ENCODE results near the gene CDHR3.

Gene CDHR3

DNA sequence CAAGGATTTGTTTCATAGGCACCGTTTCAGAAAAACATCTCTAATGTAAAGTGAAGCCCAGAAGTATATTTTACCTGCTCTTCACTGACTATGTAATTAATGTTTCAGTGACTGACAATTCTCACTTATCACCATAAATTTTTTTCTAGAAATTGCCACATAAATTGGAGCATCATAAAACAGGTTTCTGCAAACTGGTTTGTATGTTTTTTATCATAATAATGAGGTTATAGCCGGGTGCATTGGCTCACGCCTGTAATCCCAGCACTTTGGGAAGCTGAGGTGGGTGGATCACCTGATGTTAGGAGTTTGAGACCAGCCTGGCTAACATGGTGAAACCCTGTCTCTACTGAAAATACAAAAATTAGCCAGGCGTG lies 109.6 kb downstream of the CDHR3 start:
- no peak overlapping the region for H3K56ac ChIP-seq (ENCODE audit: low read length)
- no peak overlapping the region for H3K23ac ChIP-seq (ENCODE audit: low read length)
- no peaks in the 10 kb centered on the region for H3K36me3 ChIP-seq (ENCODE audit: control insufficient read depth, insufficient read depth, low read length)
- no CpG with 5 or more reads among the region's 4 CpGs for WGBS (ENCODE audit: extremely low coverage, insufficient coverage, low lambda C conversion rate)
- H4K5ac ChIP-seq (ENCODE audit: low read length) = no peak overlapping the region
- no peak overlapping the region for H3K4me3 ChIP-seq (ENCODE audit: low read length)
- no peak overlapping the region for H3K4ac ChIP-seq (ENCODE audit: low read depth, low read length)
- H3K79me1 ChIP-seq (ENCODE audit: low read length) = no peaks in the 10 kb centered on the region
- H3K9ac ChIP-seq (ENCODE audit: low read length) = no peak overlapping the region
- H3K79me2 ChIP-seq (ENCODE audit: control insufficient read depth, insufficient read depth, low read length) = no peaks in the 10 kb centered on the region
- H2BK15ac ChIP-seq (replicated peaks; ENCODE audit: low read depth) = no peak overlapping the region
- no peaks in the 10 kb centered on the region for H3K27me3 ChIP-seq (ENCODE audit: insufficient read depth, low read length, poor library complexity)
- H3K4me1 ChIP-seq (ENCODE audit: control insufficient read depth, low read depth, low read length) = peaks cover 16% of the 10 kb centered on the region
- H2AK5ac ChIP-seq (ENCODE audit: low read length) = no peak overlapping the region
- H2BK5ac ChIP-seq (ENCODE audit: low read length) = no peak overlapping the region
- DNase-seq = no peak
- H4K8ac ChIP-seq (ENCODE audit: low read depth, low read length) = no peak overlapping the region
- H3K27ac ChIP-seq (ENCODE audit: low read depth, low read length) = no peak overlapping the region
- H2BK120ac ChIP-seq (ENCODE audit: low read depth, low read length) = no peak overlapping the region
- peak overlapping the region; percentile 64 for H3K18ac ChIP-seq (ENCODE audit: low read length)
- H3K4me2 ChIP-seq (ENCODE audit: low read length) = no peak overlapping the region

DNA sequence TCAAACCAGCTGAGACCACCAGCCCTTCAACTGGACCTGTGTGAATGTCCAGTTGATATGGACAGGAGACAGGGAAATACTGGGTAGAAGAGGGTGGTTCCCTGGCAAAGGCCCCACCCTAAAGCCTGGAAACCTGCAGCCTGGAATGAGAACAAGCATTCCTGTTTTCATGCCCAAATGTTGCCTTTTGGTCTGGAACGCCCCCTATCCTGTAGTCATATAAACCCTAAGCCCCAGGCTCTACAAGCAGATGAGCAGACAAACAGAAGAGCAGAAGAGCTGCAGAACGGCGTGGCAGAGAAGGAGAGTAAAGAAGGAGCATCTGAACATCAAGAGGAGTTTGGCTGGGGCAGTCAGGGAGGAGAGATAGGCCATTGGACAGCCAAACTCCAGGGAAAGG lies 110.6 kb downstream of the CDHR3 start:
- Histone ChIP-seq H3K56ac (ENCODE audit: low read length) (no peak overlapping the region), H3K18ac (ENCODE audit: low read length) (no peak overlapping the region), H3K23ac (ENCODE audit: low read length) (no peak overlapping the region), H2BK5ac (ENCODE audit: low read length) (no peak overlapping the region), H3K36me3 (ENCODE audit: control insufficient read depth, insufficient read depth, low read length) (no peaks in the 10 kb centered on the region), H3K79me1 (ENCODE audit: low read length) (no peaks in the 10 kb centered on the region), H3K4me1 (ENCODE audit: control insufficient read depth, low read depth, low read length) (peaks cover 16% of the 10 kb centered on the region), H3K9ac (ENCODE audit: low read length) (no peak overlapping the region), H2BK15ac (replicated peaks; ENCODE audit: low read depth) (no peak overlapping the region), H3K27ac (ENCODE audit: low read depth, low read length) (no peak overlapping the region), H4K8ac (ENCODE audit: low read depth, low read length) (no peak overlapping the region), H3K4ac (ENCODE audit: low read depth, low read length) (no peak overlapping the region), H3K79me2 (ENCODE audit: control insufficient read depth, insufficient read depth, low read length) (no peaks in the 10 kb centered on the region), H3K4me2 (ENCODE audit: low read length) (no peak overlapping the region), H3K4me3 (ENCODE audit: low read length) (no peak overlapping the region), H2BK120ac (ENCODE audit: low read depth, low read length) (no peak overlapping the region), H2AK5ac (ENCODE audit: low read length) (no peak overlapping the region), H4K5ac (ENCODE audit: low read length) (no peak overlapping the region), H3K27me3 (ENCODE audit: insufficient read depth, low read length, poor library complexity) (no peaks in the 10 kb centered on the region)
- no peak for DNase-seq
- WGBS (ENCODE audit: extremely low coverage, insufficient coverage, low lambda C conversion rate) = no CpG with 5 or more reads among the region's 3 CpGs

DNA sequence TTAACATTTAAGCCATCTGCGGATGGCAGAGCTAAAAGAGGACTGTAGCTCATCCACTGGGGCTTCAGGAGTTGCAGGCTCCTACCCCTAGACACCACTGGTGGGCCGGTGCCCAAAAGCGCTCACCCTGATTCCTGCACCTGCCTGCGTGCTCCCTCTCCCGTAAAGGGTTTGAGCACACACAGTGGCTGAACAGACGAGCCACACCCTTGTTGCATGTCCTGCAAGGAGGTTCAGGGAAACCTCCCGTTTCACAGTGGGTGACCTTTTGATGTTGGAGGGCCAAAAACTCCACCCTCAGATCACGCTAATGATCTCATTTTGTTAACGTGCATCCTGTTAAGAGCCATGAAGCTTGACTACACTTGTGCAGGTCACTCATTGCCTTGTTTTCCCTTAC lies 111.2 kb downstream of the CDHR3 start:
- no peaks in the 10 kb centered on the region for H3K79me1 ChIP-seq (ENCODE audit: low read length)
- H3K4me1 ChIP-seq (ENCODE audit: control insufficient read depth, low read depth, low read length) = peaks cover 16% of the 10 kb centered on the region
- H3K4ac ChIP-seq (ENCODE audit: low read depth, low read length) = no peak overlapping the region
- H2BK5ac ChIP-seq (ENCODE audit: low read length) = no peak overlapping the region
- H3K36me3 ChIP-seq (ENCODE audit: control insufficient read depth, insufficient read depth, low read length) = no peaks in the 10 kb centered on the region
- no peak overlapping the region for H4K5ac ChIP-seq (ENCODE audit: low read length)
- no peak overlapping the region for H2BK120ac ChIP-seq (ENCODE audit: low read depth, low read length)
- no peak overlapping the region for H3K27ac ChIP-seq (ENCODE audit: low read depth, low read length)
- WGBS (ENCODE audit: extremely low coverage, insufficient coverage, low lambda C conversion rate) = no CpG with 5 or more reads among the region's 9 CpGs
- H3K56ac ChIP-seq (ENCODE audit: low read length) = no peak overlapping the region
- no peak overlapping the region for H4K8ac ChIP-seq (ENCODE audit: low read depth, low read length)
- no peak overlapping the region for H3K18ac ChIP-seq (ENCODE audit: low read length)
- H2BK15ac ChIP-seq (replicated peaks; ENCODE audit: low read depth) = no peak overlapping the region
- DNase-seq = no peak
- H3K9ac ChIP-seq (ENCODE audit: low read length) = no peak overlapping the region
- no peak overlapping the region for H3K4me2 ChIP-seq (ENCODE audit: low read length)
- H3K4me3 ChIP-seq (ENCODE audit: low read length) = no peak overlapping the region
- no peak overlapping the region for H3K23ac ChIP-seq (ENCODE audit: low read length)
- no peaks in the 10 kb centered on the region for H3K27me3 ChIP-seq (ENCODE audit: insufficient read depth, low read length, poor library complexity)
- H2AK5ac ChIP-seq (ENCODE audit: low read length) = no peak overlapping the region
- no peaks in the 10 kb centered on the region for H3K79me2 ChIP-seq (ENCODE audit: control insufficient read depth, insufficient read depth, low read length)

GRCh38 chr7:106075937-106076336 lies 112.9 kb downstream of the CDHR3 start:
- Histone ChIP-seq H3K27ac (ENCODE audit: low read depth, low read length) (no peak overlapping the region), H2BK5ac (ENCODE audit: low read length) (no peak overlapping the region), H3K4me1 (ENCODE audit: control insufficient read depth, low read depth, low read length) (peaks cover 12% of the 10 kb centered on the region), H3K4me2 (ENCODE audit: low read length) (no peak overlapping the region), H2BK15ac (replicated peaks; ENCODE audit: low read depth) (no peak overlapping the region), H2BK120ac (ENCODE audit: low read depth, low read length) (no peak overlapping the region), H3K27me3 (ENCODE audit: insufficient read depth, low read length, poor library complexity) (no peaks in the 10 kb centered on the region), H3K9ac (ENCODE audit: low read length) (no peak overlapping the region), H3K18ac (ENCODE audit: low read length) (no peak overlapping the region), H3K4me3 (ENCODE audit: low read length) (no peak overlapping the region), H3K4ac (ENCODE audit: low read depth, low read length) (no peak overlapping the region), H4K8ac (ENCODE audit: low read depth, low read length) (no peak overlapping the region), H3K36me3 (ENCODE audit: control insufficient read depth, insufficient read depth, low read length) (no peaks in the 10 kb centered on the region), H3K23ac (ENCODE audit: low read length) (no peak overlapping the region), H3K79me2 (ENCODE audit: control insufficient read depth, insufficient read depth, low read length) (no peaks in the 10 kb centered on the region), H4K5ac (ENCODE audit: low read length) (no peak overlapping the region), H3K56ac (ENCODE audit: low read length) (no peak overlapping the region), H3K79me1 (ENCODE audit: low read length) (no peaks in the 10 kb centered on the region), H2AK5ac (ENCODE audit: low read length) (no peak overlapping the region)
- WGBS (ENCODE audit: extremely low coverage, insufficient coverage, low lambda C conversion rate) = no CpG with 5 or more reads among the region's 2 CpGs
- DNase-seq = no peak

DNA sequence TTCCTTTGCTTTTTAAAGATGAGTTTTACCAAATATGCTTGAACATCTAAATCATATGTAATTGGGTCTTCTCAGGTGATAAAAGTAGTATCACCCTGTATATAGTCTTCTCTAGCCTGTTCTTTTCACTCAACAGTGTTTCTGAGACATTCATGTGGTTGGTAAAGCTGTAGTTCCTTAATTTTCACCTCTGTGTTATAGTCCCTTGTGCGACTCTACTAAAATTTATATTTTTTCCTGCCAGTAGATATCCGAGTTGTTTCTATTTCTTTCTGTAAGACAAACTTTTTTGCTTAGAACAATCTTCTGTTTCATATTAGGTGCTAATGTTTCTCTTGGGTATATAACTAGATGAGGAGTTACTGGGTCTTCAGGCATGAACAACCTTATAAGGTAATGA lies 113.5 kb downstream of the CDHR3 start:
- Histone ChIP-seq H2BK15ac (replicated peaks; ENCODE audit: low read depth) (no peak overlapping the region), H3K79me1 (ENCODE audit: low read length) (no peaks in the 10 kb centered on the region), H3K79me2 (ENCODE audit: control insufficient read depth, insufficient read depth, low read length) (no peaks in the 10 kb centered on the region), H3K36me3 (ENCODE audit: control insufficient read depth, insufficient read depth, low read length) (no peaks in the 10 kb centered on the region), H3K4me2 (ENCODE audit: low read length) (no peak overlapping the region), H4K8ac (ENCODE audit: low read depth, low read length) (no peak overlapping the region), H3K56ac (ENCODE audit: low read length) (no peak overlapping the region), H3K27me3 (ENCODE audit: insufficient read depth, low read length, poor library complexity) (no peaks in the 10 kb centered on the region), H3K4me1 (ENCODE audit: control insufficient read depth, low read depth, low read length) (peaks cover 6% of the 10 kb centered on the region), H2BK120ac (ENCODE audit: low read depth, low read length) (no peak overlapping the region), H4K5ac (ENCODE audit: low read length) (no peak overlapping the region), H3K27ac (ENCODE audit: low read depth, low read length) (no peak overlapping the region), H3K4me3 (ENCODE audit: low read length) (no peak overlapping the region), H3K18ac (ENCODE audit: low read length) (no peak overlapping the region), H3K9ac (ENCODE audit: low read length) (no peak overlapping the region), H3K4ac (ENCODE audit: low read depth, low read length) (no peak overlapping the region), H3K23ac (ENCODE audit: low read length) (no peak overlapping the region), H2BK5ac (ENCODE audit: low read length) (no peak overlapping the region), H2AK5ac (ENCODE audit: low read length) (no peak overlapping the region)
- DNase-seq = no peak
- WGBS (ENCODE audit: extremely low coverage, insufficient coverage, low lambda C conversion rate) = no CpG with 5 or more reads among the region's 2 CpGs

- no peak overlapping the region for H3K4me2 ChIP-seq (ENCODE audit: low read length)
- no peak overlapping the region for H3K56ac ChIP-seq (ENCODE audit: low read length)
- H4K5ac ChIP-seq (ENCODE audit: low read length) = no peak overlapping the region
- no peaks in the 10 kb centered on the region for H3K36me3 ChIP-seq (ENCODE audit: control insufficient read depth, insufficient read depth, low read length)
- H2BK5ac ChIP-seq (ENCODE audit: low read length) = no peak overlapping the region
- no peaks in the 10 kb centered on the region for H3K79me1 ChIP-seq (ENCODE audit: low read length)
- H3K79me2 ChIP-seq (ENCODE audit: control insufficient read depth, insufficient read depth, low read length) = no peaks in the 10 kb centered on the region
- no peaks in the 10 kb centered on the region for H3K4me1 ChIP-seq (ENCODE audit: control insufficient read depth, low read depth, low read length)
- H3K18ac ChIP-seq (ENCODE audit: low read length) = no peak overlapping the region
- H3K4me3 ChIP-seq (ENCODE audit: low read length) = no peak overlapping the region
- H3K4ac ChIP-seq (ENCODE audit: low read depth, low read length) = no peak overlapping the region
- no peak overlapping the region for H3K9ac ChIP-seq (ENCODE audit: low read length)
- H3K23ac ChIP-seq (ENCODE audit: low read length) = no peak overlapping the region
- H3K27me3 ChIP-seq (ENCODE audit: insufficient read depth, low read length, poor library complexity) = no peaks in the 10 kb centered on the region
- WGBS (ENCODE audit: extremely low coverage, insufficient coverage, low lambda C conversion rate) = no CpG with 5 or more reads among the region's 6 CpGs
- no peak for DNase-seq
- no peak overlapping the region for H4K8ac ChIP-seq (ENCODE audit: low read depth, low read length)
- H2AK5ac ChIP-seq (ENCODE audit: low read length) = no peak overlapping the region
- no peak overlapping the region for H3K27ac ChIP-seq (ENCODE audit: low read depth, low read length)
- H2BK120ac ChIP-seq (ENCODE audit: low read depth, low read length) = no peak overlapping the region
- no peak overlapping the region for H2BK15ac ChIP-seq (replicated peaks; ENCODE audit: low read depth)
These were observed 117.4 kb downstream of the CDHR3 start for GRCh38 chr7:106080300-106080987.
